Measurements from ENCODE around the gene PSME1.
A peak's percentile ranks its signal among the peaks of the same experiment; 100 is the strongest.

PSME1 gene

GRCh38 chr14:24135834-24136683 lies at the start of gene PSME1:
PSME1 (plus strand) TSS chr14:24136194; CDS start chr14:24136263, 69 bp downstream.
- peak; percentile 93 for DNase-seq (ENCODE audit: low spot score)

- no peak for DNase-seq (ENCODE audit: low spot score)
Observed at GRCh38 chr14:24087004-24087403, 49.0 kb upstream of the PSME1 start.

GRCh38 chr14:24088095-24088494 lies 47.9 kb upstream of the PSME1 start:
- no peak for DNase-seq (ENCODE audit: low spot score)

- no peak for DNase-seq (ENCODE audit: low spot score)
Observed at GRCh38 chr14:24089890-24090289, 46.1 kb upstream of the PSME1 start.

GRCh38 chr14:24092110-24092504 lies 43.9 kb upstream of the PSME1 start:
- no peak for DNase-seq (ENCODE audit: low spot score)

- DNase-seq (ENCODE audit: low spot score), result no peak
Observed at GRCh38 chr14:24092505-24093206, 43.3 kb upstream of the PSME1 start.

GRCh38 chr14:24093207-24093900 lies 42.6 kb upstream of the PSME1 start:
- no peak for DNase-seq (ENCODE audit: low spot score)

GRCh38 chr14:24093901-24094840 lies 41.8 kb upstream of the PSME1 start, which contains the start of gene PCK2:
PCK2 (plus strand) TSS chr14:24094311; CDS start chr14:24094406, 95 bp downstream.
- peak; percentile 92 for DNase-seq (ENCODE audit: low spot score)

- DNase-seq (ENCODE audit: low spot score), result no peak
Observed at GRCh38 chr14:24094841-24095270, 41.1 kb upstream of the PSME1 start.

- peak; percentile 70 for DNase-seq (ENCODE audit: low spot score)
Observed at GRCh38 chr14:24095271-24096068, 40.5 kb upstream of the PSME1 start.

GRCh38 chr14:24096545-24097181 lies 39.3 kb upstream of the PSME1 start:
- DNase-seq (ENCODE audit: low spot score), result no peak

GRCh38 chr14:24098229-24098926 lies 37.6 kb upstream of the PSME1 start:
- DNase-seq (ENCODE audit: low spot score), result no peak

- DNase-seq (ENCODE audit: low spot score), result no peak
Observed at GRCh38 chr14:24098927-24099813, 36.8 kb upstream of the PSME1 start.

- no peak for DNase-seq (ENCODE audit: low spot score)
Observed at GRCh38 chr14:24100197-24100981, 35.6 kb upstream of the PSME1 start.

- no peak for DNase-seq (ENCODE audit: low spot score)
Observed at GRCh38 chr14:24100982-24101494, 35.0 kb upstream of the PSME1 start.

GRCh38 chr14:24102357-24103048 lies 33.5 kb upstream of the PSME1 start:
- no peak for DNase-seq (ENCODE audit: low spot score)

- DNase-seq (ENCODE audit: low spot score), result no peak
Observed at GRCh38 chr14:24103451-24103850, 32.5 kb upstream of the PSME1 start.
